OCI-LY1 (cell line): ENCODE data around the gene TAS2R40.

Experiments
- H2AFZ ChIP-seq: fragments of 200-600 bp; sonication (generic), shearing (Covaris generic); 2 replicates; pipeline ENCODE4 v1.6.0; 2014; ENCODE audit warnings: antibody characterized with exemption, mild to moderate bottlenecking, low read length
- H3F3A ChIP-seq: fragments of 200-600 bp; sonication (generic), shearing (Covaris generic); 2 replicates; pipeline ENCODE4 v1.6.0; 2014; ENCODE audit warnings: mild to moderate bottlenecking, antibody characterized with exemption, low read length, moderate library complexity; ENCODE audit not compliant: insufficient read depth
- H3K27ac ChIP-seq: fragments of 200-600 bp; sonication (generic); 2 replicates; pipeline ENCODE4 v1.5.1; 2014; ENCODE audit warnings: low read length, mixed run types, mild to moderate bottlenecking, low read depth; ENCODE audit not compliant: poor library complexity, severe bottlenecking
- H3K27me3 ChIP-seq: fragments of 200-600 bp; sonication (generic); 2 replicates; pipeline ENCODE4 v1.6.0; 2014; ENCODE audit warnings: antibody characterized with exemption, mild to moderate bottlenecking, low read length, moderate library complexity; ENCODE audit not compliant: insufficient read depth
- H3K36me3 ChIP-seq: fragments of 200-600 bp; sonication (generic); 2 replicates; pipeline ENCODE4 v1.6.1; 2014; ENCODE audit warnings: mild to moderate bottlenecking, antibody characterized with exemption, low read length, moderate library complexity, mixed read lengths; ENCODE audit not compliant: insufficient read depth
- H3K4me1 ChIP-seq: fragments of 200-600 bp; sonication (generic); 2 replicates; pipeline ENCODE4 v1.5.1; 2014; ENCODE audit warnings: mild to moderate bottlenecking, low read length, moderate library complexity; ENCODE audit not compliant: insufficient read depth, severe bottlenecking
- H3K4me2 ChIP-seq: fragments of 200-600 bp; sonication (generic), shearing (Covaris generic); 2 replicates; pipeline ENCODE4 v1.6.1; 2014; ENCODE audit warnings: low read length
- H3K4me3 ChIP-seq: fragments of 200-600 bp; sonication (generic); 2 replicates; pipeline ENCODE4 v1.5.1; 2014; ENCODE audit warnings: low read length, low read depth, mild to moderate bottlenecking, mixed read lengths; ENCODE audit not compliant: poor library complexity, severe bottlenecking
- H3K79me2 ChIP-seq: fragments of 200-600 bp; shearing (Covaris generic); 2 replicates; pipeline ENCODE4 v1.6.1; 2016; ENCODE audit warnings: mixed run types, low read length, mixed read lengths; ENCODE audit not compliant: insufficient read depth
- H3K9ac ChIP-seq: fragments of 200-600 bp; sonication (generic), shearing (Covaris generic); 2 replicates; pipeline ENCODE4 v1.6.1; 2014; ENCODE audit warnings: mild to moderate bottlenecking, low read length, mixed read lengths
- H3K9me2 ChIP-seq: fragments of 200-600 bp; sonication (generic), shearing (Covaris generic); 2 replicates; pipeline ENCODE4 v1.6.1; 2014; ENCODE audit warnings: low read depth, mild to moderate bottlenecking, low read length, mixed read lengths
- H3K9me3 ChIP-seq: fragments of 200-600 bp; shearing (Covaris generic); 2 replicates; pipeline ENCODE4 v1.6.1; 2014; ENCODE audit warnings: low read length, mixed read lengths
- H4K20me1 ChIP-seq: fragments of 200-600 bp; sonication (generic), shearing (Covaris generic); 2 replicates; pipeline ENCODE4 v1.6.0; 2016; ENCODE audit warnings: mild to moderate bottlenecking, low read length; ENCODE audit not compliant: insufficient read depth
- EZH2 ChIP-seq: fragments of 200-600 bp; sonication (generic), shearing (Covaris generic); IDR thresholded peaks from 2 replicates; pipeline ENCODE4 v1.8.0; 2017; ENCODE audit warnings: borderline replicate concordance, mixed run types, mild to moderate bottlenecking, antibody characterized with exemption, low read length, moderate library complexity, mixed read lengths
- TF ChIP-seq, protein P1 (sequence below): fragments of 200-600 bp; sonication (generic), shearing (Covaris generic); IDR thresholded peaks from 2 replicates; pipeline ENCODE4 v1.5.1; 2017; ENCODE audit warnings: mild to moderate bottlenecking, antibody characterized with exemption, low read length, moderate library complexity, mixed read lengths

TAS2R40 gene

DNA sequence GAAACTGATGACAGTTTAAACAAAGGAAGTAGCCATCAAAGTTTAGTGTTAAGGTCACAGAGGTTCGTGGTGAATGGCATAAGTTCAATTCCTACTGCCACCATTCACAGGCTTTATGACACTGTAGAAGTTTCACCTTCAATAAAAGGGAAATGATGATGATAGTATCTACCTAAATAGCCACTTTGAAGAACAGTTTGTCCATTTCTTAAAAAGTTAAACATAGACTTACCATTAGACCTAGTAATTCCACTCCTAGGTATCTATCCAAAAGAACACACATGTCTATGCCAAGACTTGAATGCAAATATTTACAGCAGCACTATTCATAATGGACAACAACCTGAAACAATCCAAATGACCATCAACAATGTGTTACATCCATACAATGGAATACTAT is 22.5 kb downstream of the TAS2R40 start:
- Histone ChIP-seq H3K4me1 (no peaks in the 10 kb centered on the region), H3K27ac (no peak overlapping the region), H3K79me2 (no peaks in the 10 kb centered on the region), H3K9ac (no peak overlapping the region), H3F3A (no peaks in the 10 kb centered on the region), H3K4me3 (no peak overlapping the region), H4K20me1 (no peaks in the 10 kb centered on the region), H2AFZ (no peak overlapping the region), H3K9me2 (no peaks in the 10 kb centered on the region), H3K9me3 (0 out of 2 replicates have a peak, but pooled peaks cover 4% of the 10 kb centered on the region), H3K27me3 (no peaks in the 10 kb centered on the region), H3K4me2 (no peak overlapping the region), H3K36me3 (no peaks in the 10 kb centered on the region)
- no peak for TF ChIP-seq EZH2
- TF ChIP-seq, protein P1, sequence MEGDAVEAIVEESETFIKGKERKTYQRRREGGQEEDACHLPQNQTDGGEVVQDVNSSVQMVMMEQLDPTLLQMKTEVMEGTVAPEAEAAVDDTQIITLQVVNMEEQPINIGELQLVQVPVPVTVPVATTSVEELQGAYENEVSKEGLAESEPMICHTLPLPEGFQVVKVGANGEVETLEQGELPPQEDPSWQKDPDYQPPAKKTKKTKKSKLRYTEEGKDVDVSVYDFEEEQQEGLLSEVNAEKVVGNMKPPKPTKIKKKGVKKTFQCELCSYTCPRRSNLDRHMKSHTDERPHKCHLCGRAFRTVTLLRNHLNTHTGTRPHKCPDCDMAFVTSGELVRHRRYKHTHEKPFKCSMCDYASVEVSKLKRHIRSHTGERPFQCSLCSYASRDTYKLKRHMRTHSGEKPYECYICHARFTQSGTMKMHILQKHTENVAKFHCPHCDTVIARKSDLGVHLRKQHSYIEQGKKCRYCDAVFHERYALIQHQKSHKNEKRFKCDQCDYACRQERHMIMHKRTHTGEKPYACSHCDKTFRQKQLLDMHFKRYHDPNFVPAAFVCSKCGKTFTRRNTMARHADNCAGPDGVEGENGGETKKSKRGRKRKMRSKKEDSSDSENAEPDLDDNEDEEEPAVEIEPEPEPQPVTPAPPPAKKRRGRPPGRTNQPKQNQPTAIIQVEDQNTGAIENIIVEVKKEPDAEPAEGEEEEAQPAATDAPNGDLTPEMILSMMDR = no peak

DNA sequence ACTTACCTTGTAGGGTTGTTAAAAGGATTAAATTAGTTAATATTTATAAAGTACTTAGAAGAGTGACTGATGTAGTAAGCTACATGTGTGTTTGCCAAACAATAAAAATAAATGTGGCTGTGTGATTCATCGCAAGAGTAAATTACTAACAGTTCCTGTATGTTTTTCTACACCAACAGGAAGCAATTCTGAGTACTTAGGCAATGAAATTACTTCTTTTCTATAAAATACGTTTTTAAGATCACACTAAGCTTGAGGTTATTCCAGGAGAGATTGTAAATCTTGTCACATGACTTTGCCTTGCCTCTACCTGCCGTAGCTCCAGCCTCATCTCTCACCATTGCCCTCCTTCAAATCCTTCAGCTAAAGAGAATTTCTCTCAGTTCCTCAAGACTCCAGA is 23.3 kb downstream of the TAS2R40 start:
- Histone ChIP-seq H3F3A (no peaks in the 10 kb centered on the region), H3K9ac (no peak overlapping the region), H3K27ac (no peak overlapping the region), H3K9me3 (0 out of 2 replicates have a peak, but pooled peaks cover 4% of the 10 kb centered on the region), H3K79me2 (no peaks in the 10 kb centered on the region), H3K4me1 (no peaks in the 10 kb centered on the region), H3K27me3 (no peaks in the 10 kb centered on the region), H3K9me2 (no peaks in the 10 kb centered on the region), H4K20me1 (no peaks in the 10 kb centered on the region), H3K4me2 (no peak overlapping the region), H3K4me3 (no peak overlapping the region), H3K36me3 (no peaks in the 10 kb centered on the region), H2AFZ (no peak overlapping the region)
- TF ChIP-seq, protein P1 = no peak
- TF ChIP-seq EZH2 = no peak

DNA sequence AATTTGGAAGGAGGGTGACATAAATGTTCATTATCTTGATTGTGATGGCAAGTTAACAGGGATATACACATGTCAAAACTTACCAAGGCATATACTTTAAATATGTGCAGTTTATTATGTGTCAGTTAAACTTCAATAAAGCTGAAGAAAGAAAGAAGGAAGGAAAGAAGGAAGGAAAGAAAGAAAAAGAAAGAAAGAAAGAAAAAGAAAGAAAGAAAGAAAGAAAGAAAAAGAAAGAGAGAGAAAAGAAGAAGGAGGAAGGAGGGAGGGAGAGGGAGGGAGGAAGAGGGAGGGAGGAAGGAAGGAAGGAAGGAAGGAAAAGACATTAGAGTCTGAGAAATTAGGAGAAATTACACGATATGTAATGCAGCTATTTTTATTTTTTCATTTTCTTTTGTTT is 25.5 kb downstream of the TAS2R40 start:
- Histone ChIP-seq H3K79me2 (no peaks in the 10 kb centered on the region), H3K36me3 (no peaks in the 10 kb centered on the region), H3K27me3 (no peaks in the 10 kb centered on the region), H3K4me2 (no peak overlapping the region), H3K4me1 (no peaks in the 10 kb centered on the region), H4K20me1 (no peaks in the 10 kb centered on the region), H3K27ac (no peak overlapping the region), H3F3A (no peaks in the 10 kb centered on the region), H2AFZ (no peak overlapping the region), H3K9me2 (no peaks in the 10 kb centered on the region), H3K9ac (no peak overlapping the region), H3K9me3 (0 out of 2 replicates have a peak, but pooled peaks cover 4% of the 10 kb centered on the region), H3K4me3 (no peak overlapping the region)
- no peak for TF ChIP-seq EZH2
- TF ChIP-seq, protein P1 = no peak
